ENCODE results near the gene EXOC6B. TPM values are rescaled to one million over a fixed set of nuclear protein-coding genes. Genes with fewer than 3 reads are reported as not detected.

Gene EXOC6B
- total RNA-seq, 2 donors from 2014 or later: 16.6 to 36.6 TPM

GRCh38 chr2:72806280-72806945, 19.4 kb downstream of the EXOC6B start:
- intact Hi-C loops (cut with DNase I): no loop called here
- no peak overlapping the region for H3K4me3 ChIP-seq
- H3K36me3 ChIP-seq: no peaks in the 10 kb centered on the region
- no peaks in the 10 kb centered on the region for H3K4me1 ChIP-seq (replicated peaks)
- no peak for DNase-seq (ENCODE audit: low spot score)
- no peaks in the 10 kb centered on the region for H3K9me3 ChIP-seq
- 94% methylated on average over 3 of the region's 3 CpGs for WGBS
- H3K27ac ChIP-seq: no peak overlapping the region
- no peak for TF ChIP-seq POLR2A (IDR thresholded peaks at IDR 0.05)
- TF ChIP-seq POLR2AphosphoS5 (IDR thresholded peaks at IDR 0.05): no peak
- no peak for TF ChIP-seq CTCF (IDR thresholded peaks at IDR 0.05)
- H3K27me3 ChIP-seq (replicated peaks; ENCODE audit: insufficient read depth): no peaks in the 10 kb centered on the region

- H3K9me3 ChIP-seq: no peaks in the 10 kb centered on the region
- H3K27me3 ChIP-seq (replicated peaks; ENCODE audit: insufficient read depth): no peaks in the 10 kb centered on the region
- H3K36me3 ChIP-seq: no peaks in the 10 kb centered on the region
- no peak for TF ChIP-seq CTCF (IDR thresholded peaks at IDR 0.05)
- no peaks in the 10 kb centered on the region for H3K4me1 ChIP-seq (replicated peaks)
- no peak overlapping the region for H3K4me3 ChIP-seq
- DNase-seq (ENCODE audit: low spot score): no peak
- intact Hi-C loops (cut with DNase I): no loop called here
- H3K27ac ChIP-seq: no peak overlapping the region
These were observed 22.1 kb downstream of the EXOC6B start for GRCh38 chr2:72803626-72804320.

- Histone ChIP-seq H3K36me3 (no peaks in the 10 kb centered on the region), H3K27me3 (replicated peaks; ENCODE audit: insufficient read depth) (no peaks in the 10 kb centered on the region), H3K4me3 (no peak overlapping the region), H3K4me1 (replicated peaks) (no peaks in the 10 kb centered on the region), H3K27ac (no peak overlapping the region), H3K9me3 (no peaks in the 10 kb centered on the region)
- 67% methylated on average over 1 of the region's 1 CpG for whole genome bisulfite sequencing
- TF ChIP-seq CTCF (IDR thresholded peaks at IDR 0.05) (no peak), POLR2A (IDR thresholded peaks at IDR 0.05) (no peak), POLR2AphosphoS5 (IDR thresholded peaks at IDR 0.05) (no peak)
- intact Hi-C loops (cut with DNase I): no loop called here
- DNase-seq (ENCODE audit: low spot score): no peak
These were observed 22.7 kb downstream of the EXOC6B start for GRCh38 chr2:72803151-72803550.

GRCh38 chr2:72800492-72800891, 25.3 kb downstream of the EXOC6B start:
- Histone ChIP-seq H3K36me3 (no peaks in the 10 kb centered on the region), H3K9me3 (no peaks in the 10 kb centered on the region), H3K27ac (no peak overlapping the region), H3K4me3 (no peak overlapping the region), H3K27me3 (replicated peaks; ENCODE audit: insufficient read depth) (no peaks in the 10 kb centered on the region), H3K4me1 (replicated peaks) (no peaks in the 10 kb centered on the region)
- TF ChIP-seq POLR2AphosphoS5 (IDR thresholded peaks at IDR 0.05): no peak
- TF ChIP-seq POLR2A (IDR thresholded peaks at IDR 0.05): no peak
- TF ChIP-seq CTCF (IDR thresholded peaks at IDR 0.05): no peak
- 82% methylated on average over 2 of the region's 2 CpGs for WGBS
- DNase-seq (ENCODE audit: low spot score): no peak
- intact Hi-C loops (cut with DNase I): no loop called here

- intact Hi-C loops (cut with DNase I): no loop called here
- no peak overlapping the region for H3K4me3 ChIP-seq
These were observed 28.1 kb downstream of the EXOC6B start for GRCh38 chr2:72797740-72798139.

More at GRCh38 chr2:72797740-72798139, 28.1 kb downstream of the EXOC6B start:
- Histone ChIP-seq H3K4me1 (replicated peaks) (no peaks in the 10 kb centered on the region), H3K36me3 (no peaks in the 10 kb centered on the region), H3K9me3 (no peaks in the 10 kb centered on the region), H3K27me3 (replicated peaks; ENCODE audit: insufficient read depth) (no peaks in the 10 kb centered on the region), H3K27ac (no peak overlapping the region)
- DNase-seq (ENCODE audit: low spot score): no peak
- WGBS: 95% methylated on average over 4 of the region's 4 CpGs
- no peak for TF ChIP-seq POLR2A (IDR thresholded peaks at IDR 0.05)
- no peak for TF ChIP-seq POLR2AphosphoS5 (IDR thresholded peaks at IDR 0.05)
- TF ChIP-seq CTCF (IDR thresholded peaks at IDR 0.05): no peak

All from prostate gland (tissue), 2 donors.